GM18909 (cell line): ENCODE data around the gene ARHGAP26.

Source experiments
- ATAC-seq: cut with Tn5 transposase; IDR thresholded peaks from one replicate; pipeline ENCODE4 v1.9.1; 2021; ENCODE audit warnings: mild to moderate bottlenecking; ENCODE audit not compliant: unreplicated experiment, poor library complexity

Gene ARHGAP26

DNA sequence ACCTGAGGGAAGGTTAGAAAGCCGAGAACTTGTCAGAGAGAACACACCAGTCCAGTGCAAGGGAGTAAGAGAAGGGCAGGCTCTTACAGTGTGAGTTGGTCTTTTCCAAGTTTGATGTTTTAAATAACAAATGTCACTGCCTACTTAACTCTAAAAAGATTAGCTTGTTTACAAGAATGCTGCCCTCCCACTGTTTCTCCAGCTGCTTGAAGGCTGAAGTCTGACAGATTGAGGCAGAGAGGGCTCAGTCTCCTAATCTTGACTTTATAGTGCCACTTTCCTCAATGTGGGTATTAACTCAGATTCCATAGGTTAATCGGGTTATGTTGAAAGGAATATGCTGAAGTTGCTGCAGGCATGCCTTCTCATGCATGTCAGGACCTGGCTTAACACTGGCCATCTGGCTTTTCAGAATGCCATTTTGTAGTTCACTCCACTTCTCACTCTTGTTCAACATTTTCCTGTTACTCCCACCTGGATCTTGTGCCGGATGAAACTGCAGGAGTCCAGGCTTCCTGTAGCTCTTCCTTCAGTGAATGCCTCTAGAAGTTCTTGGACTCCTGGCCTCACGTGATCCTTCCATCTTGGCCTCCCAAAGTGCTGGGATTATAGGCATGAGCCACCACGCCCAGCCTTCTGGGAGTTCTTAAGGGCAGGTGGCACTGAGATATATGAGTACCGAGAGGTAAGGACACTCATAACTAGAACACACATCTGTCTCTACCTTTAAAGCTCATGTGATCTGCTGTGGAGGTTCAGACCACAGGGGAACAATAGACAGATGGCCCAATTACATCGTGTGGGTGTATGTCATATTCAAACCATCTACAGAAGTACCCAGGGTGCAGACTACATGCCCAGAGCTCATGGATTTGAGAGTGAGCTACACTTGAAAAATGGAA, 249.7 kb downstream of the ARHGAP26 start:
- peak; percentile 86 for ATAC-seq

DNA sequence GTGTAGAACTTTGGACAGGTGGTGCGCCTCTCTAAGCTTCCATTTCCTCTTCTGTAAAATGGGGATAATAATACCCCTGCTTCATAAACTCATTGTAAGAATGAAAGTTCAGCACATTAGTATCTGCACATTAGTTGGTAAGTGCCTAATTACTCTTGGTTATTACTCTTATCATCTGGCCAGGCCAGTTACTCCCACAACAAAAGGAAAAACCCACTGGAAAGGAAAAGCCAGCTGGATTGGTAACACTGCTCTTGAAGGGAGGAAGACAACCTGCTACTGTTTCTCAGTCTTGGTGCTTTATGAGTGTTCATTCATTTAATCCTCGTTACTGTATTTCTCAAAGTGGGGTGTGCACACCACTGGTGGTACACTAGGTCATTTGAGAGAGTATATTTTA, 251.4 kb downstream of the ARHGAP26 start:
- ATAC-seq: no peak

DNA sequence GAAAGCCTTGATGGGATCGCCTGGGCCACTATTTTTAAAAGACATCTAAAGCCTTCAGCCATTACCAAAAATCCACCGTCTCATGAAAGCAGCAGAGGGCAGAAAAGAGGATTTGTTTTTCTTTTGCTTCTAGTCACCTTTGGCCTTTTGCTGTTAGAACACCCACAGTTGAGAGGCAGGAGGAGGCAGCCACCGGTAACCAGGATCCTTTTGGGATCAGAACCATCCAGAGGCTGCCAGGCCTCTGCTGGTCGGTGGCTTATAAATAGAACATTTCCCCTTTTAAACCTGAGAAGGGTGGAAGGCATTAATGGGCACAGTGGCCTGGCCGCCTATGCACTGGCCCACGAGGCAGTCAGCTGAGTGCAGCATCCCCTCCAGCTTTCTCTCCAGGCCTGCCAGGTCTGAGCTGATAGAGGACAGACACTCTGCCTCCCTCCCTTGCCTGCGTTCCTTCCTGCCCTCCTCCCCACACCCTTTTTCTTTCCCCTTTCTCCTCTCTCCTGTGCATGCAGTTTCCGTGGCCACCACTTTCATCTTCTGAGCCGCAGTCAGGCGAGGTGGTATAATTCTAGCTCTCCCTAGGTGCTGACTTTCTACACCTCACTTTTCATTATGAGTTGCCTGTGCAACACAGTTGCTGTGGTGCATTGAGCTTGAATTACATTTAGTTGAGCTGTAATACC, 253.4 kb downstream of the ARHGAP26 start:
- peak; percentile 58 for ATAC-seq

- ATAC-seq: no peak
These were observed 254.2 kb downstream of the ARHGAP26 start for GRCh38 chr5:143024228-143024920.

GRCh38 chr5:143025376-143025775, 255.2 kb downstream of the ARHGAP26 start:
- peak; percentile 24 for ATAC-seq

DNA sequence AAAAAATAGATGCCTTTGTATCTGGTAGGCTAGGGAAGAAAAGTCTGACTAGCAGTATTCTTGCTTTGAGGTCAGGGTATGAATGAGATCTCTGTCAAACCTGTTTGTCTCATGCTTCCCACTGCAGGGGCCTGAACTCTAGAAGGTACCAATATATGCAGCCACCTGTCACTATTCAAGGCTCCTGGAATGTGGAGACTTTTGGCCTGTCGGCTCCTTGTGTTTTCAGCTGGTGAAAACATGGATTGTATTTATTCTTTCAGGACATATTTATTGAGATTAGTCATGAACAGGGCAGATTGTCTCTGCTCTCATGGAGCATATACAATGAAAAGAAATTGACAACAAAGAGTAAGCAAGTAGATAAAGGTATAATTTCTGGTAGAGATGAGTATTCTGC, 255.8 kb downstream of the ARHGAP26 start:
- ATAC-seq: no peak

DNA sequence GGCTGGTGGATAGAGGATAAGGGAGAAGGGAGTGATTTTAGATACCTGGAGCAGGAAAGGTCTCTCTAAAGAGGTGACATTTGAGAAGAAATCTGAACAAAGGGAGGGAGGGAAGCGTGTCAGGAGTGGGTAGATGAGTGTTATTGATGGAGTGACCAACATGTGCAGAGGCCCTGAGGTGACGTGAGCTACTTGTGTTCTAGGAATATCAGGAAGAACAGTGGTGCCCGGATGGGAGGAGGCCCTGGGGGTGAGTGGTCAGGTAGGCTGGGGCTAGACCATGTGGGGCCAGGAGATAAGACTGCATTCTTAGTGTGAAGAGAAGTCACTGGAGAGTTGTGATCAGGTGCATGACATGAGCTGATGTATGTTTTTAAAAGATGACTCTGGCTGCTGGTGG, 256.2 kb downstream of the ARHGAP26 start:
- no peak for ATAC-seq

- ATAC-seq: no peak
These were observed 259.1 kb downstream of the ARHGAP26 start for GRCh38 chr5:143029293-143029692.

DNA sequence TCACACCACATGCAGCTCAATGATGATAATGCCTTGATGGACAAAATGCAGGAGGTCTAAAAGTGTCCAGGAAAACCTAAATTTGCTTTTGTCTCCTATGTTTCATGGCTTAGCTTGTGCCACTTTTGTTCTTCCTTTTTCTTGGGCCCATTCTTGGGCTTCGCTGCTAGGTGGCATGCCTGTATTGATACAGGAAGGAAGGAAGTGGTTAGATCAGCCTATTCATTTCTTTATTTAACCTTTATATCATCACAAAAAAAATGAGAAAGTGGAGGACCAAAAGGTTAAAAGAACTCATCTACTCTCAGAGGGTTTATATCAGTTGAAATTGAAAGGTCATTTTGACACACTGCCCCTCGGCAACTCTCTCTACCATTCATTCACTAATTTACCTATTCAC, 260.2 kb downstream of the ARHGAP26 start:
- ATAC-seq: no peak

DNA sequence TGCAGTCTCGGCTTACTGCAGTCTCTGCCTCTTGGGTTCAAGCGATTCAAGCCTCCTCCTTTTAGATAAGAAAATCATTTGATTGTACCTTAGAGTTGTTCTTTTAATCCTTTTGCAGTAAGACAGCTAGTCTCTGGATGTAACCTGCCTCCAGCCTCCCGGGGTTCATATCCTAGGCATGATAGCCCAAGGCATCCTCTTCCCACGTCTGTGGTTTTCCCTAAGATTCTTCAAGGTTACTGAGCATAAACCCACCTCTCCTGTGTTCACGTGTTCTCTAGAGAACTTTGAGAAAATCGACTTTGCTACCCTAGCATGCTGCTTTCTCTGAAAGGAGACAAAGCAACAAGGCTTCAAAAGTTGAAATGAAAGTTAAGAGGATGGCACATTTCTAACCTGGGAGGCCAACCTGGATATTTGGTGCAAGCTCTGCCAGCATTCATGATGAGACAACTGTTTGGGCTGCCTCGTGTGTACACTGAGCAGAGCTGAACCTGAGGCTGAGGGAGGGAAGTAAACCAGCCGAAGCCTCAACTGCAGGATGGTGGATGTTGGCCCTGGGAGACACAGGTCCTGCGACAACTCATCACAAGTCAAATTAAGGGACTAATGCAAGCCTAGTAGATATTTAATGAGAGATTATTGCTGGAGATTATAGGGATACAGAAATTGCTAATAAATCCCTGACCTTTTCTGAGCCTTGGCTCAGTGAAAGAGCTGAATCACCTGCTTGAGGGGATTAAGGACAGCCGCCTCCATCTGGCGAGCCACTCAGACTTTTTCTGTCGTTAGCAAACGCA, 261.8 kb downstream of the ARHGAP26 start:
- ATAC-seq: no peak

DNA sequence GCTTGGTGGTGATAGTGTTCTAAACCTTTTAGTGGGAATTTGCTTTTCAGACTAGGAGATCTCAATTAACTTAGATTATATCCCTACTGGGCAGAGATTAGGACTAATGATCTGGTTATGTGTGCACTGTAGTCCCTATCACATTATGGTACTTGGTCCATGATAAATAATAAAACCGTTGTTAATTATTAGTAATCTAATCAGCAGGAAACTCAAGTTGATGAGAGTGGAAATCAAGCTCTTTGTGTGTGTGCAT, 262.3 kb downstream of the ARHGAP26 start:
- no peak for ATAC-seq

GRCh38 chr5:143033535-143034250, 263.5 kb downstream of the ARHGAP26 start:
- no peak for ATAC-seq

DNA sequence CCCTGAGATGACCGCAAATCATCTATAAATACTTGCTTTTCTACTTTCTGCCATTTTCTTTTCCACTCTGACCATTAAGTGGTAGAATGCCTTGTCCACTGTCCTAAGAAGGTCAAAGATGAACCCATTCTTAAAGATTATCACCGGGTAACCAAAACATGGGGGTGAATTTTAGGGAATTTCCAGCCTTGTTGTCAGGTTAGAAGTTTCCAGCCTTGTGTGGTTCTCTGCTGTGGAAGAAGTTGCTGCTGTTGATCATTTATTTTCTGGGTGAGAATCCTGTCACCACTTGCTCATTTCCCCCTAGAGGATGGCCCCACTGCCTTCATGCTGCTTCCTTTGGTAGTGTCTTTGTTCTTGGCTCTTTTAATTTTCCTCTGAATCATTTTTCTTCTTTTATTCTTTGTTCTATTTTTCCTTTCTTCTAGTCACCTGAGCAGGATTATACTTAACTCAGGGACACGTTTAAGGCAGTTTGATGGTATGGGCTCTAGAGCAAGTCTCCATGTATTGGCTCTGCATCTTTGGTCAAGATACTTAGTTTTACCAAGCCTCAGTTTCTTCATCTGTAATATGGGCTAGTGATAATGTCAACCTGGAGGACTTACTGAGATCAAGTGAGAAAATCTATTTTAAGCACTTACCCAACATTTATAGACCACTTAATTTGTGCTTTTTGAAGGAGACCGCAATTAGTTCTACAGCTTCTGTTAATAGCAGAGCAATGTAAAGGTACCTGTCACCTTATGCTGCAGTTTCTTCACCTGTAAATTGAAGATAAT, 266.2 kb downstream of the ARHGAP26 start:
- ATAC-seq: peak; percentile 55

GRCh38 chr5:143037071-143037470, 266.9 kb downstream of the ARHGAP26 start:
- no peak for ATAC-seq

DNA sequence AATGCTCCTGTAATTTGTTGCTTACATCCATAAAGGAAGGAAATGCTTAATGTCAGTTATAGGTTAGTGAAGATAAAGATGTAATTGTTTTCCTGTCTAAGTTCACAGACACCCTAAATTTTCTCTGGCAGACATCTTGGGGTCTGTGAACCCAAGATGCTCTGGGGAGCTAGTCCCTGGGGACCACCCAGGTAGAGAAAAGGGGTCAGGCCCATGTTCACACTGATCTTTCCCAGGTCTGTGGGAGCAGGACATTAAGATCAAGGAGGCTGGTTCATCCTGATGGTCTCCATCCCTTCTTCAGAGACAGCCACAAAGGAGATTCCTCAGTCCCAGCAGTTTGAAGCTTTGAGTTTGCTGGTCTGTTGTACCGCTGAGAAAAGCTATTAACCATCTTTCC, 267.5 kb downstream of the ARHGAP26 start:
- ATAC-seq: no peak

DNA sequence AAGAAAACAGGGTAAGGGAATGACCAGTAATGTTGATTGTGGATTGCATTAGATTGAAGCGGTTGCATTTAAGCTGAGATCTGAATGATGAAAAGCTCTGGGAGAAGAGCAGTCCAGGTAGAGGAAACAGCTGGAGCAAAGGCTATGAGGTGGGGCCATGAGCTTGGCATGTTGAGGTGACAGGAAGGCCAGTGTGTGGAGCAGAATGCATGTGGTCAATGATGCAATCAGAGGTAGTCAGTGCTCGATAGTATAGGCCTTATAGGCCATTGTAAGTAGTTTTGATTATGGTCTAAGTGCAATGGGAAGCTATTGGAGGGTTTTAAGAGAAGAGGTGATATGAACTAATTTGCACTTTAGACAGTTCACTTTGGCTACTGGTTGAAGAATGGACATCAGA, 270.4 kb downstream of the ARHGAP26 start:
- ATAC-seq: no peak

DNA sequence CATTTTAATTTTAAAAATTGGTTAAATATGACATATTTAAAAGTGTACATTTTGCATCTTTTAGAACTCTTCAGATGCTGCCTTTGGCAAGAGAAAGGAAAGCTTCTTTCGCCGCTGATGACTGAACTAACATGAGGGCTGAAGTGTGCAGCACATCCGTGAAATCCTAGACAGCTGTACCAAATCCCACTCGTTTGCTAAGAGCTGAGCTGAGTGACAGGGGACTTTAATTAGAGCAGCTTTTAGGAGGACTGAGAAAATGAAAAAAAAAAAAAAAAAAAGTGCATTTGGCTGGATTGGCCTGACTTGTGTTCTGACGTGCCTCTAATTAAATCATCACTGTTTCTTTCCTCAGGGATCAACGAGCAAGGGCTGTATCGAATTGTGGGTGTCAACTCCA, 271.3 kb downstream of the ARHGAP26 start:
- no peak for ATAC-seq

DNA sequence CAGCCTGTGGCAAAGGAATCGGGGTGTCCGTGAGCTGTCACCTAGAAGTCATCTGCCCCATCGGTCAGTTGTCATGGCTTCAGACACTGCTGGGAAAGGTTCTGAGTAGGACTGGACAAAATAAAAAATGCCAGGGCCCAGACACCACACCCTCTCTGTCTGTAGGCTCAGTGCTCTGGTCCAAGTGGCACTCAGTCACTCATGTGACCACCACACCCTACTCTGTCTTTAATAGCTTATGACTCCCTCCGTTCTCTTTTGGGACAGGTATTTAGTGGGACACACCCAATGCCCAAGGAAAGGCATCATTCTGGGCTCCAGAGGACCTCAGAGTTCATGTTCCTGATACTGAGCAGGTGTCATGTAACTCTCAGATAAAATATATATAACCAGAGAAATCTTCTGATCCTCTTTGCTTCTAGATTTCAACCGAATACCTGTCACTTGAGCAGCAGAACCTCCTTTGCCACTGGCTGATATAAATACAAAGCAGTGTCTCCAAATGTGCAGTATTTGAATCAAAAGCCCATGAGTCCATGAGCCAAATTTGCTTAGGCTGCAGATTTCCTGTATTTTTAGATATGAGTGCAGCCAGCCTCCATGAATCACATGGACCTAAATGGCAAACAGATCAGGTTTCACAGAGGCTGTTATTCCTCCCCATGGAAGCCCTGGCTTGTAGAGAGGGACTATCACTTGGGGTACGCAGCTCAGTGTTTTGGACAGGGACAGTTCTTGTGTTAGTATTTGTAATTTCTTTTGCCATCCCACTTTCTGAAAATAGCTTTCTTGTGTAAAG, 272.0 kb downstream of the ARHGAP26 start:
- no peak for ATAC-seq
